Breast epithelium (tissue), 4 donors: ENCODE results near the gene KCNQ1OT1. TPM values are rescaled to one million over a fixed set of nuclear protein-coding genes. Genes with fewer than 3 reads are reported as not detected.

Experiments
- DNase-seq, 2 donors: peaks; one replicate each; pipeline ENCODE4 v3.0.0-alpha.2; 2019; ENCODE audit warnings: low spot score in 2 of 2
- H3K27ac ChIP-seq, 2 donors: fragments of 200-600 bp; sonication (generic) in 1 of 2; one replicate each; pipeline ENCODE4 v1.5.1; 2016 to 2019; ENCODE audit warnings: mild to moderate bottlenecking in 1 of 2
- H3K27me3 ChIP-seq, 2 donors: fragments of 200-600 bp; sonication (generic) in 1 of 2; one replicate each; pipeline versions ENCODE4 v1.5.1 to v1.6.0; 2017 to 2019; ENCODE audit warnings: control low read depth in 1 of 2, mild to moderate bottlenecking in 1 of 2
- H3K36me3 ChIP-seq: fragments of 200-600 bp; one replicate; pipeline ENCODE4 v1.5.1; 2019
- H3K4me1 ChIP-seq, 2 donors: fragments of 200-600 bp; sonication (generic); one replicate each; pipeline ENCODE4 v1.5.1; 2016 to 2019; ENCODE audit warnings: control low read depth in 1 of 2
- H3K4me3 ChIP-seq, 3 donors: fragments of 200-600 bp; sonication (generic); 1 replicate in 2 of 3; 2 replicates in 1 of 3; pipeline ENCODE4 v1.5.1; 2016 to 2019; ENCODE audit warnings: mild to moderate bottlenecking in 3 of 3, moderate library complexity in 2 of 3
- H3K9me3 ChIP-seq, 2 donors: fragments of 200-600 bp; sonication (generic) in 1 of 2; one replicate each; pipeline ENCODE4 v1.5.1; 2016 to 2019; ENCODE audit warnings: control low read depth in 1 of 2
- POLR2A ChIP-seq: fragments of 450-650 bp; IDR thresholded peaks from one replicate; pipeline ENCODE4 v1.6.1; 2016; ENCODE audit warnings: antibody characterized with exemption, mild to moderate bottlenecking, moderate library complexity
- POLR2AphosphoS5 ChIP-seq, 3 donors: sonication (generic); formaldehyde crosslinking; IDR thresholded peaks; one replicate each; pipeline ENCODE4 v1.6.1; 2017; ENCODE audit warnings: antibody characterized with exemption in 3 of 3
- intact Hi-C: fragments of 100-400 bp; cut with DNase I; formaldehyde crosslinking; loops from one replicate; pipeline ENCODE4 v1.15.1; 2023; ENCODE audit warnings: low total_unique reads
- total RNA-seq, 3 donors: library from RNA; depleted of rRNA; stranded (reverse); fragments of >200 nt; gene quantifications; one replicate each; pipeline ENCODE4 v1.1.0, GENCODE V29; 2016
- TF ChIP-seq, protein P1 (sequence below), 3 donors: fragments of 450-650 bp; IDR thresholded peaks; one replicate each; pipeline ENCODE4 v1.5.1; 2016 to 2017; ENCODE audit warnings: antibody characterized with exemption in 3 of 3, mild to moderate bottlenecking in 3 of 3, moderate library complexity in 3 of 3

Gene KCNQ1OT1
- total RNA-seq, 3 donors from 2014 or later = 2.1 to 5.3 (median 3.6) TPM

- peaks cover 16 to 23% of the 10 kb centered on the region in 2 donors for H3K9me3 ChIP-seq
- H3K36me3 ChIP-seq = no peaks in the 10 kb centered on the region
- intact Hi-C loops = no loop called here
- H3K27ac ChIP-seq = no peak overlapping the region
- no peak for DNase-seq
- no peaks in the 10 kb centered on the region for H3K27me3 ChIP-seq
- no peak overlapping the region for H3K4me3 ChIP-seq
- H3K4me1 ChIP-seq = no peaks in the 10 kb centered on the region
- TF ChIP-seq POLR2AphosphoS5 (IDR thresholded peaks at IDR 0.05) (no peak), POLR2A (no peak)
- TF ChIP-seq, protein P1, sequence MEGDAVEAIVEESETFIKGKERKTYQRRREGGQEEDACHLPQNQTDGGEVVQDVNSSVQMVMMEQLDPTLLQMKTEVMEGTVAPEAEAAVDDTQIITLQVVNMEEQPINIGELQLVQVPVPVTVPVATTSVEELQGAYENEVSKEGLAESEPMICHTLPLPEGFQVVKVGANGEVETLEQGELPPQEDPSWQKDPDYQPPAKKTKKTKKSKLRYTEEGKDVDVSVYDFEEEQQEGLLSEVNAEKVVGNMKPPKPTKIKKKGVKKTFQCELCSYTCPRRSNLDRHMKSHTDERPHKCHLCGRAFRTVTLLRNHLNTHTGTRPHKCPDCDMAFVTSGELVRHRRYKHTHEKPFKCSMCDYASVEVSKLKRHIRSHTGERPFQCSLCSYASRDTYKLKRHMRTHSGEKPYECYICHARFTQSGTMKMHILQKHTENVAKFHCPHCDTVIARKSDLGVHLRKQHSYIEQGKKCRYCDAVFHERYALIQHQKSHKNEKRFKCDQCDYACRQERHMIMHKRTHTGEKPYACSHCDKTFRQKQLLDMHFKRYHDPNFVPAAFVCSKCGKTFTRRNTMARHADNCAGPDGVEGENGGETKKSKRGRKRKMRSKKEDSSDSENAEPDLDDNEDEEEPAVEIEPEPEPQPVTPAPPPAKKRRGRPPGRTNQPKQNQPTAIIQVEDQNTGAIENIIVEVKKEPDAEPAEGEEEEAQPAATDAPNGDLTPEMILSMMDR (IDR thresholded peaks at IDR 0.05) = no peak
Observed at GRCh38 chr11:2662024-2662312, 37.8 kb downstream of the KCNQ1OT1 start.

DNA sequence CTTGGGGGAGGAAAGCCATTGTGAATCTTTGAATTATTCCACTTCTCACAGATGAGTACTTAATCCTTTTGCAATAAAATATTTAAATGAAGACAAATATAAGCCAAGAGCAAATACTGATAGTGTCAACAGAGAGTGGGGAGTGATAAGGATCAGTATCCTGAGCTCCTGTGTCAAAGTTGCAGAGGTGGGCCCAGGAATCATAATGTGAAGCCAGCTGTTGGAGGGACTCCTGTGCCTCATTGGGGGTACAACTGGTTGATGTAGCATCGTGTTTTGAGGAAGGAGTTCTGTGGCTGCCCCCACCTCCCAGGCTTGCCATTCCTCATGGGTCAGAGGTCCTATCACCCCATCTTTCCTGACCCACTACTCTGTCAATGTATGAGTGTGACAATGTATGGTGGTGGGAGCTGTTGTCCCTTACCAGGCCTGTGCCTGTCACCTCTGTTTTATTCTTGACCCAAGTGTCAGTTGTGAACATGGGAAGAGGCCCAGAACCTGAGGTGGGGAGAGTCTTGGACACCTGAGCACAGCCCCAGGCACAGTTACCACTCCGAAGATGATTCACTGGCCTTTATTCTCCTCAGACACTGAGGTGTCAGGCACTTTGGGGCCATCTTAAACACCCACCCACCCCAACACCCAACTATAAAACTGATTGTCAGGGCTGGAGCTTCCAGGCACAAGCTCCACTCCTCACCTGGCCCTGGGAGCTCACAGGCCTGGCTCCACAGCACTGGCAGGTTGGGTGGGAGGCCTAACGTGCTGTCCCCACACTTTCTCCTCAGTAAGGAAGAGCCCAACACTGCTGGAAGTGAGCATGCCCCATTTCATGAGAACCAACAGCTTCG lies 38.4 kb downstream of the KCNQ1OT1 start:
- TF ChIP-seq POLR2A (no peak), POLR2AphosphoS5 (IDR thresholded peaks at IDR 0.05) (no peak)
- TF ChIP-seq, protein P1 (IDR thresholded peaks at IDR 0.05) = no peak
- intact Hi-C loops = no loop called here
- H3K4me3 ChIP-seq = no peak overlapping the region
- DNase-seq = peak in 1 of 2 donors; percentile 38
- H3K9me3 ChIP-seq = peaks cover 16 to 23% of the 10 kb centered on the region in 2 donors
- no peaks in the 10 kb centered on the region for H3K36me3 ChIP-seq
- no peak overlapping the region for H3K27ac ChIP-seq
- no peaks in the 10 kb centered on the region for H3K4me1 ChIP-seq
- no peaks in the 10 kb centered on the region for H3K27me3 ChIP-seq

DNA sequence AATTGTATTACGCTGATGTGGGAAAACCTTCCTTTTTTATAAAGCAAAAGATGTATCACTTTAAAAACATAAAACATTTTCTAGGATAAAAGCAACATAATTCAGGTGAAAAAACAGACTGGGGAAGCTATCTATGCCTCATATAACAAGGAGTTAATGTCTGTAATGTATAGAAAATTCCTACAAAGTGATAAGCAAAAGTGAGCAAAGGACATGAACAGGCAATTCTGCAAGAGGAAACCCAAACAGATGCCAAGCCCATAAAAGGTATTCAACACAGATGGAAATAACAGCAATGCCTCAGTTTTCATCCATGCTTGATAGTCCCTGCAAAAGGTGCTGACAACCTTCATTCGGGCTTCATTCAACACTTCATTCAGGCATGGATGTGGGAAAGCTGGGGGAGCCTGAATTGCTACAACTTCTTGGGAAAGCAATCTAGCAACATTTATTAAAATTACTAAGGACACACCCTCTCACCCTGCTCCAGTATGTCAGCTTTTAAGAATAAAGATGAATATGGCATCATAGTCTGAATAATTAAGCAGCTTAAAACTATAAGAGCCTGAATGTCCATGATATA lies 39.3 kb downstream of the KCNQ1OT1 start:
- TF ChIP-seq POLR2A = no peak
- TF ChIP-seq, protein P1 (IDR thresholded peaks at IDR 0.05) = no peak
- no peak for TF ChIP-seq POLR2AphosphoS5 (IDR thresholded peaks at IDR 0.05)
- H3K27me3 ChIP-seq = no peaks in the 10 kb centered on the region
- no peak overlapping the region for H3K27ac ChIP-seq
- no peak overlapping the region for H3K4me3 ChIP-seq
- no peaks in the 10 kb centered on the region for H3K4me1 ChIP-seq
- intact Hi-C loops = no loop called here
- DNase-seq = no peak
- peaks cover 16 to 25% of the 10 kb centered on the region in 2 donors for H3K9me3 ChIP-seq
- H3K36me3 ChIP-seq = no peaks in the 10 kb centered on the region

DNA sequence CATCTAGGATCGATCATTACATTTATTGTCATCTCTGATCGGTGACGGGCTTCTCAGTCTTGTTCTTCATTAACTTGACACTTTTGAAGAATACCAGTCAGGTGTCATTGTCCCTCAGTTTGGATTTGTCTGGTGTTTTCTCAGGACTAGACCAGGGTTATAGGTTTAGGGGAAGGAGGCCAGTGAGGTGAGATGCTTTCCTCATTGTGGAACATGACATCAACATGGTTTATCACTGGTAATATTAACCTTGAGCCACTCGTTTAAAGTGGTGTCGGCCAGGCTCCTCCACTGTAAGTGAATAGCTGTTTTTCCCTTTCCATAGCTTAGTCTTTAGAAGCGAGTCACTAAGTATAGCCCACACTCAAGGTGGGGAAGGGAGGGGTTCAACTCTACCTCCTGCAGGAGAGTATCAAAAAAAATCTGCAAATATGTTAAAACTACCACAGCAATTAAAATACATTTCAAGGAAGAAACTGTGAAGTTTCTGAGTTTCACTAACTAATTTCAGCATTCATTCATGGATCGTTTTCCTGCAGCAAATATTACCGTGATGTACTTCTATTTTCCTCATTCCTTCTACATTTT lies 42.0 kb downstream of the KCNQ1OT1 start:
- peaks cover 20 to 44% of the 10 kb centered on the region in 2 donors for H3K9me3 ChIP-seq
- intact Hi-C loops = no loop called here
- H3K36me3 ChIP-seq = no peaks in the 10 kb centered on the region
- DNase-seq = no peak
- H3K27ac ChIP-seq = no peak overlapping the region
- no peak for TF ChIP-seq POLR2A
- no peak for TF ChIP-seq POLR2AphosphoS5 (IDR thresholded peaks at IDR 0.05)
- TF ChIP-seq, protein P1 (IDR thresholded peaks at IDR 0.05) = no peak
- no peak overlapping the region for H3K4me3 ChIP-seq
- no peaks in the 10 kb centered on the region for H3K27me3 ChIP-seq
- H3K4me1 ChIP-seq = no peaks in the 10 kb centered on the region

DNA sequence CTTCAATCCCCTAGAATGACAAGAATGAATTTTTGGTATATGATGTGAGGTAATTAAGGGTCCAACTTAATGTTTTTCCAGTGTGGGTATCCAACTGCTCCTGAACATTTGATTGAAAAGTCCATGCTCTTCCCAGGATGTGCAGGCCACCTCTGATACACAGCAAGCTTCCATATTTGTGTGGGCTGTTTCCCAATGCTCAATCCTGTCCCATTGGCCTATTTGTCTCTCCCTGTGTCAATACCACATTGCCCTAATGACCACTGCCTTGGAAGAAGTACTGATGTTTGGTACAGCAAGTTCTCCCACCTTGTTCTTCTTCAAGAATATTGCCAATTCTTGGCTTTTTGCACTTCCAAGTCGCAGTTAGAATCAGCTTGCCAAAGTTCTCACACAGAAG lies 42.9 kb downstream of the KCNQ1OT1 start:
- intact Hi-C loops = no loop called here
- Histone ChIP-seq H3K27ac (no peak overlapping the region), H3K9me3 (peaks cover 22 to 45% of the 10 kb centered on the region in 2 donors), H3K27me3 (no peaks in the 10 kb centered on the region), H3K36me3 (no peaks in the 10 kb centered on the region), H3K4me3 (no peak overlapping the region), H3K4me1 (no peaks in the 10 kb centered on the region)
- no peak for TF ChIP-seq POLR2A
- no peak for DNase-seq
